HepG2 (cell line): Measurements from ENCODE around the gene HES6. TPM values are rescaled to one million over a fixed set of nuclear protein-coding genes. Genes with fewer than 3 reads are reported as not detected.

Experiments
- ATAC-seq: fragments of 200-7000 bp; cut with Tn5 transposase; 3 replicates; pipeline ENCODE4 v1.9.1; 2020; ENCODE audit warnings: mild to moderate bottlenecking, moderate library complexity
- BruUV-seq: library from RNA; stranded (reverse); fragments of 400-500 nt; replicated peaks from 2 replicates; lab custom pipeline; 2021; lab: Mats Ljungman, UMichigan
- CTCF ChIA-PET: fragments of 300-600 bp; formaldehyde crosslinking; extraction: SDS; loops from one replicate; lab custom pipeline; 2021; ENCODE audit warnings: low total read pairs, inconsistent platforms, low intra/inter-chr PET ratio; lab: Yijun Ruan, JAX
- POLR2A ChIA-PET: fragments of 350-600 bp; sonication (Branson Sonifier 250); formaldehyde crosslinking; loops from one replicate; lab custom pipeline; 2020; ENCODE audit warnings: antibody characterized with exemption, inconsistent platforms; lab: Yijun Ruan, JAX
- DNase-seq: peaks from one replicate; pipeline ENCODE4 v3.0.0-alpha.2; 2015; ENCODE audit warnings: low spot score
- FAIRE-seq: peaks from 3 replicates; lab custom pipeline; 2011; peaks lifted over from hg19 to GRCh38; lab: Jason Lieb, UNC
- H2AFZ ChIP-seq: one replicate; pipeline ENCODE4 v1.6.1; 2011; ENCODE audit warnings: low read length, inconsistent platforms
- H3K27ac ChIP-seq: fragments of 300-600 bp; 3 replicates; pipeline ENCODE4 v1.8.0; 2011; ENCODE audit warnings: mixed run types, mild to moderate bottlenecking, mixed read lengths, low read length, inconsistent platforms; ENCODE audit not compliant: insufficient read depth; ENCODE audit errors: extremely low read length
- H3K27me3 ChIP-seq, 2 experiments: fragments of 200-600 bp in 1 of 2; 2 replicates in 1 of 2; 3 replicates in 1 of 2; pipeline versions ENCODE4 v1.6.0 to v1.8.0; 2011; ENCODE audit warnings: low read length in 2 of 2, mild to moderate bottlenecking in 2 of 2, moderate library complexity in 2 of 2, inconsistent platforms in 1 of 2; ENCODE audit not compliant: insufficient read depth in 2 of 2, control insufficient read depth in 1 of 2
- H3K36me3 ChIP-seq, 2 experiments: fragments of 200-600 bp in 1 of 2; replicated peaks in 1 of 2; 2 replicates in 1 of 2; 3 replicates in 1 of 2; pipeline versions ENCODE4 v1.5.1 to v1.8.0; 2011; ENCODE audit warnings: low read length in 2 of 2, inconsistent platforms in 1 of 2; ENCODE audit not compliant: insufficient read depth in 2 of 2, control insufficient read depth in 1 of 2
- H3K4me1 ChIP-seq: 2 replicates; pipeline ENCODE4 v1.5.1; 2012; ENCODE audit warnings: low read length, inconsistent platforms; ENCODE audit not compliant: insufficient read depth
- H3K4me2 ChIP-seq: 2 replicates; pipeline ENCODE4 v1.6.0; 2011; ENCODE audit warnings: low read depth, low read length, inconsistent platforms
- H3K4me3 ChIP-seq, 3 experiments: fragments of 200-600 bp in 1 of 3; sonication (generic), shearing (Covaris generic) in 1 of 3; replicated peaks in 1 of 3; 2 replicates each; pipeline ENCODE4 v1.5.1; 2011 to 2016; ENCODE audit warnings: low read length in 3 of 3, inconsistent platforms in 2 of 3, low read depth in 2 of 3, mild to moderate bottlenecking in 2 of 3, control low read depth in 1 of 3, mixed read lengths in 1 of 3; ENCODE audit not compliant: insufficient read depth in 1 of 3
- H3K79me2 ChIP-seq: one replicate; pipeline ENCODE4 v1.6.1; 2011; ENCODE audit warnings: low read length, inconsistent platforms; ENCODE audit not compliant: insufficient read depth
- H3K9ac ChIP-seq: 2 replicates; pipeline ENCODE4 v1.6.0; 2011; ENCODE audit warnings: mild to moderate bottlenecking, low read depth, low read length, inconsistent platforms; ENCODE audit not compliant: insufficient read depth
- H3K9me3 ChIP-seq: 2 replicates; pipeline ENCODE4 v1.5.1; 2012; ENCODE audit warnings: mild to moderate bottlenecking, low read length
- H4K20me1 ChIP-seq: 2 replicates; pipeline ENCODE4 v1.6.0; 2011; ENCODE audit warnings: inconsistent platforms, mild to moderate bottlenecking, low read length, moderate library complexity; ENCODE audit not compliant: insufficient read depth
- CEBPZ ChIP-seq: IDR thresholded peaks from 2 replicates; pipeline ENCODE4 v1.6.1; 2012; ENCODE audit warnings: low read length, improper control_type of control experiment
- HMGXB3 ChIP-seq: sonication (generic); formaldehyde crosslinking; IDR thresholded peaks from 2 replicates; pipeline ENCODE4 v1.4.0; 2020; ENCODE audit warnings: missing genetic modification reagents, borderline replicate concordance
- MLXIP ChIP-seq: sonication (generic); formaldehyde crosslinking; IDR thresholded peaks from 2 replicates; pipeline ENCODE4 v1.9.0; 2021; ENCODE audit warnings: missing genetic modification reagents, borderline replicate concordance
- NFKB2 ChIP-seq: sonication (generic); formaldehyde crosslinking; IDR thresholded peaks from 2 replicates; pipeline ENCODE4 v1.4.0; 2020; ENCODE audit warnings: missing genetic modification reagents, borderline replicate concordance
- NKX3-1 ChIP-seq: sonication (generic); formaldehyde crosslinking; IDR thresholded peaks from 2 replicates; pipeline ENCODE4 v1.5.0; 2020; ENCODE audit warnings: missing genetic modification reagents
- ZBTB21 ChIP-seq: sonication (generic); formaldehyde crosslinking; IDR thresholded peaks from 2 replicates; pipeline ENCODE4 v1.4.0; 2020; ENCODE audit warnings: missing genetic modification reagents
- ZNF510 ChIP-seq: sonication (generic); formaldehyde crosslinking; IDR thresholded peaks from 2 replicates; pipeline ENCODE4 v1.4.0; 2020; ENCODE audit warnings: low read depth, mild to moderate bottlenecking, missing genetic modification reagents
- ZNF737 ChIP-seq: sonication (generic); formaldehyde crosslinking; IDR thresholded peaks from 2 replicates; pipeline ENCODE4 v1.5.0; 2020; ENCODE audit warnings: missing genetic modification reagents, mild to moderate bottlenecking, borderline replicate concordance
- ZNF776 ChIP-seq: sonication (generic); formaldehyde crosslinking; IDR thresholded peaks from 2 replicates; pipeline ENCODE4 v1.4.0; 2020; ENCODE audit warnings: mild to moderate bottlenecking, missing genetic modification reagents
- WGBS: methylation state at CpG from one replicate; pipeline ENCODE4 v1.1.6; 2017; ENCODE audit warnings: low lambda C conversion rate; 5-methylcytosine and 5-hydroxymethylcytosine counted together
- in situ Hi-C: cut with HindIII; loops from 2 replicates; pipeline ENCODE4 v1.10.0; 2017; ENCODE audit warnings: low pct_unique_long_range_greater_than_20kb; ENCODE audit not compliant: extremely low pct_ligation_motif_present
- intact Hi-C: fragments of 100-400 bp; cut with micrococcal nuclease; formaldehyde crosslinking; loops from one replicate; pipeline ENCODE4 v1.10.0; 2022; ENCODE audit not compliant: unreplicated experiment
- polyA plus RNA-seq, 8 experiments: library from polyadenylated mRNA; depleted of rRNA in 3 of 8; stranded (reverse) in 7 of 8; unstranded in 1 of 8; fragments of >200 nt; fragmentation: Illumina TruSeq in 4 of 8; extraction: Trizol in 4 of 8; gene quantifications; 2 replicates each; pipeline versions ENCODE4 v1.2.1 to v1.2.3, GENCODE V29; 2011 to 2016; ENCODE audit warnings: low read depth in 4 of 8, missing spikeins in 1 of 8, mixed read lengths in 1 of 8; ENCODE audit not compliant: insufficient read depth in 1 of 8
- total RNA-seq, 5 experiments: library from RNA; depleted of rRNA; stranded (reverse); fragments of >200 nt; fragmentation: Illumina TruSeq; extraction: Trizol; gene quantifications; 2 replicates each; pipeline ENCODE4 v1.2.3, GENCODE V29; 2016; ENCODE audit warnings: low read depth in 1 of 5

Gene HES6
- total and polyA plus RNA-seq, 2 of the 13 experiments (the other 11 are each of a cell fraction or from before 2014, with no cell fraction given) = 19.5 to 82.8 TPM

- TF ChIP-seq ZBTB21 = no peak
Observed at GRCh38 chr2:238260883-238261282, 21.0 kb upstream of the HES6 start (continued).

GRCh38 chr2:238259061-238260020 lies 19.5 kb upstream of the HES6 start:
- no peak overlapping the region for H3K4me2 ChIP-seq
- peaks cover 28 to 78% of the 10 kb centered on the region in 2 experiments for H3K36me3 ChIP-seq
- H3K4me3 ChIP-seq = no peak overlapping the region
- no TSS peak for BruUV-seq
- ChIA-PET POLR2A (interaction anchor here (1.7 kb wide), 1 partner anchor 16 kb away, joined by 6 read pairs; no protein-coding TSS in a partner anchor), CTCF (no interaction called here)
- no peaks in the 10 kb centered on the region for H3K9me3 ChIP-seq
- peak; percentile 34 for DNase-seq
- no peaks in the 10 kb centered on the region for H3K27me3 ChIP-seq
- no peak overlapping the region for H3K27ac ChIP-seq
- H3K4me1 ChIP-seq = peaks cover 53% of the 10 kb centered on the region
- WGBS = 87% methylated on average over 18 of the region's 21 CpGs
- H3K9ac ChIP-seq = no peak overlapping the region
- no peak for FAIRE-seq
- H2AFZ ChIP-seq = no peak overlapping the region
- H3K79me2 ChIP-seq = no peaks in the 10 kb centered on the region
- H4K20me1 ChIP-seq = no peaks in the 10 kb centered on the region
- intact Hi-C loops = no loop called here
- in situ Hi-C loops = loop anchor here (10.0 kb wide), 1 partner anchor 405 kb away; the partner anchor contains the start of gene RAMP1
- ATAC-seq = peak; percentile 49
- TF ChIP-seq NFKB2 (CRISPR knock-in tag) = 0 out of 2 replicates have a peak, but pooled peaks have one; percentile 26
- TF ChIP-seq MLXIP (CRISPR knock-in tag) = no peak
- TF ChIP-seq NKX3-1 = no peak
- 0 out of 2 replicates have a peak, but pooled peaks have one; percentile 23 for TF ChIP-seq ZNF776 (CRISPR knock-in tag)
- TF ChIP-seq HMGXB3 = no peak
- no peak for TF ChIP-seq ZNF510 (CRISPR knock-in tag)
- no peak for TF ChIP-seq CEBPZ
- no peak for TF ChIP-seq ZNF737 (CRISPR knock-in tag)
